K562 (cell line): ENCODE measurements around the gene TRANK1. TPM values are rescaled to one million over a fixed set of nuclear protein-coding genes. Genes with fewer than 3 reads are reported as not detected.
A peak's percentile ranks its signal among the peaks of the same experiment; 100 is the strongest.

Experiments
- BCOR ChIP-seq: fragments of 450-650 bp; IDR thresholded peaks from 2 replicates; pipeline ENCODE4 v1.6.1; 2016
- CEBPG ChIP-seq, 3 experiments: fragments of 200-800 bp in 1 of 3; sonication (Bioruptor generic) in 1 of 3; sonication (generic) in 1 of 3; formaldehyde crosslinking in 1 of 3; IDR thresholded peaks in 2 of 3; conservative IDR thresholded peaks in 1 of 3; 2 replicates each; pipeline versions ENCODE4 v1.6.1 to v1.8.0; 2016 to 2022; ENCODE audit warnings: missing compliant biosample characterization in 2 of 3, missing genetic modification characterization in 2 of 3, mild to moderate bottlenecking in 1 of 3, missing genetic modification reagents in 1 of 3
- CTBP1 ChIP-seq: fragments of 450-650 bp; IDR thresholded peaks from 2 replicates; pipeline ENCODE4 v1.6.1; 2016; ENCODE audit warnings: borderline replicate concordance
- EP400 ChIP-seq: fragments of 450-650 bp; IDR thresholded peaks from 2 replicates; pipeline ENCODE4 v1.6.1; 2017; ENCODE audit warnings: antibody characterized with exemption, mild to moderate bottlenecking, moderate library complexity
- LEF1 ChIP-seq: fragments of 450-650 bp; IDR thresholded peaks from 2 replicates; pipeline ENCODE4 v1.6.1; 2016; ENCODE audit warnings: mild to moderate bottlenecking
- MAFG ChIP-seq: fragments of 450-650 bp; conservative IDR thresholded peaks from 2 replicates; pipeline ENCODE4 v1.6.1; 2016; ENCODE audit warnings: missing genetic modification characterization, missing compliant biosample characterization
- NFIC ChIP-seq: fragments of 450-650 bp; IDR thresholded peaks from 2 replicates; pipeline ENCODE4 v1.6.1; 2017; ENCODE audit warnings: mild to moderate bottlenecking, inconsistent platforms
- NR3C1 ChIP-seq: sonication (generic); formaldehyde crosslinking; IDR thresholded peaks from 2 replicates; pipeline ENCODE4 v1.8.1; 2022; ENCODE audit warnings: missing genetic modification reagents
- NR4A1 ChIP-seq, 2 experiments: fragments of 250-450 bp in 1 of 2; fragments of 450-650 bp in 1 of 2; sonication (Bioruptor Pico) in 1 of 2; IDR thresholded peaks; 2 replicates each; pipeline versions ENCODE4 v1.4.0 to v1.6.1; 2016 to 2020; ENCODE audit warnings: mild to moderate bottlenecking in 2 of 2, missing compliant biosample characterization in 1 of 2, missing genetic modification characterization in 1 of 2, moderate library complexity in 1 of 2
- PHF8 ChIP-seq: fragments of 200-600 bp; sonication (generic); IDR thresholded peaks from 2 replicates; pipeline ENCODE4 v1.6.1; 2012; ENCODE audit warnings: mixed run types, mild to moderate bottlenecking, inconsistent platforms, low read length, moderate library complexity, borderline replicate concordance
- PML ChIP-seq: IDR thresholded peaks from 2 replicates; pipeline ENCODE4 v1.6.1; 2012; ENCODE audit warnings: low read length, inconsistent platforms
- RBM34 ChIP-seq: fragments of 200-400 bp; formaldehyde crosslinking; IDR thresholded peaks from 2 replicates; pipeline ENCODE4 v1.6.1; 2018; ENCODE audit warnings: low read length, borderline replicate concordance; ENCODE audit not compliant: insufficient read depth
- SP1 ChIP-seq: sonication (generic); formaldehyde crosslinking; IDR thresholded peaks from 2 replicates; pipeline ENCODE4 v1.8.1; 2022; ENCODE audit warnings: mild to moderate bottlenecking, missing genetic modification reagents
- TAF9B ChIP-seq: fragments of 450-650 bp; IDR thresholded peaks from 2 replicates; pipeline ENCODE4 v1.6.1; 2018; ENCODE audit warnings: mild to moderate bottlenecking; ENCODE audit not compliant: partially characterized antibody
- TEAD1 ChIP-seq, 2 experiments: fragments of 450-650 bp in 1 of 2; sonication (generic) in 1 of 2; formaldehyde crosslinking; IDR thresholded peaks; 2 replicates each; pipeline versions ENCODE4 v1.4.0 to v1.8.0; 2020 to 2022; ENCODE audit warnings: mild to moderate bottlenecking in 2 of 2, missing genetic modification reagents in 1 of 2
- WHSC1 ChIP-seq: IDR thresholded peaks from one replicate; pipeline ENCODE4 v1.6.1; 2012; ENCODE audit warnings: low read length, control low read depth, inconsistent platforms
- polyA plus RNA-seq, 8 experiments: library from polyadenylated mRNA; depleted of rRNA in 4 of 8; stranded (reverse) in 5 of 8; unstranded in 3 of 8; fragments of >200 nt; fragmentation: Nextera tagmentation in 2 of 8; fragmentation: Illumina TruSeq in 1 of 8; extraction: Ambion mirVana in 2 of 8; extraction: Trizol in 1 of 8; gene quantifications; 2 replicates each; pipeline versions ENCODE4 v1.2.1 to v1.2.3, GENCODE V29; 2011 to 2014; ENCODE audit warnings: inconsistent platforms in 1 of 8, missing spikeins in 1 of 8
- total RNA-seq, 7 experiments: library from RNA; depleted of rRNA in 6 of 7; stranded (reverse); fragments of >200 nt in 6 of 7; fragmentation: Illumina TruSeq in 2 of 7; extraction: Trizol in 2 of 7; gene quantifications; 2 replicates each; pipeline versions ENCODE4 v1.2.1 to v1.2.3, GENCODE V29; 2011 to 2021; ENCODE audit warnings: low replicate concordance in 1 of 7
- TF ChIP-seq, protein P1 (sequence below): sonication (generic); formaldehyde crosslinking; IDR thresholded peaks from 2 replicates; pipeline ENCODE4 v1.4.0; 2020; ENCODE audit warnings: mild to moderate bottlenecking, missing genetic modification reagents
- TF ChIP-seq, protein P2 (sequence below): fragments of 450-650 bp; conservative IDR thresholded peaks from 2 replicates; pipeline ENCODE4 v1.6.1; 2016; ENCODE audit warnings: missing genetic modification characterization, low read depth, mild to moderate bottlenecking, missing compliant biosample characterization, moderate library complexity
- TF ChIP-seq, protein P3 (sequence below): fragments of 250-450 bp; sonication (Bioruptor Pico); IDR thresholded peaks from 2 replicates; pipeline ENCODE4 v1.8.0; 2021; ENCODE audit warnings: moderate library complexity, mild to moderate bottlenecking, inconsistent platforms
- TF ChIP-seq, protein P4 (sequence below): fragments of 250-450 bp; sonication (Bioruptor Pico); IDR thresholded peaks from 2 replicates; pipeline ENCODE4 v1.5.0; 2022; ENCODE audit warnings: mild to moderate bottlenecking

Gene TRANK1
- total and polyA plus RNA-seq, 9 of the 15 experiments (the other 6 are each of a cell fraction or from before 2014, with no cell fraction given) = 0.41 to 5.3 (median 2.1) TPM

DNA sequence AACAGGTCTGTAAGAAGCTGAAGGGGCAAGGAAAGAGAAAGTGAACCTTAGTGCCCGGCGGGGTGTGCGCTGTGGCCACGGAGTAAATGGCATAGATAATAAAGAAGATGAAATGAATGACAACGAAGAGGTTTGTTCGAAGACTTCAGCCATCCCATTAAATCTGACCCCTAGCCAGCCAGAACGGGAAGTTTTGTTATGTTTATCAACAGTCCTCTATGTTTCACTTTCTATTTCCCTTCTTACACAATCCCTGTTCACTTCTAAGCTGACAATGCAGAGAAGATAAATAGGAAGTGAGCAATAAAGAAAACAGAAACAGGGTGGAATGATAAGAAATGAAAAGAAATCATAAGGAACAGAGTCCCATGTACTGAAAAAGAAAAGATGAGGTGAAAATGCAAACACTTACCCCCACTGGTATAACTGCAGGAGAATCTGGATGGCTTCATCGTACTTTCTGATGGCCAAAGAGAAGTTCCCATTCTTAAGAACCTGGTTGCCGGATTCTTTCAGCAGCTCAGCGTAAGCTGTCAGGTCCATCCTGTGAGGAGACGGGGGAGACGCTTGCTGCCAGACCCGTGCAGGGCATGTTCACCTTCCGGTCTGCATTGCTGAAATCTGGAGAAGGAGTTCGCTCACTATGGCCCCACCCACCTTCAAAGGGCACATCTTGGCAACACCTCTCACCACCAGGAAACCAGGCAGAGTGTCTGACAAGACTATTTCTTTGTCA lies 36.8 kb downstream of the TRANK1 start (continued):
- TF ChIP-seq PHF8 (peak; percentile 17; the same call in 1 of the 2 replicates), MAFG (tag) (peak; percentile 33; the same call in 1 of the 2 replicates), LEF1 (peak; percentile 89), NR4A1 (CRISPR knock-in tag; IDR thresholded peaks at IDR 0.05) (no peak), NR4A1 (tag; IDR thresholded peaks at IDR 0.05) (peak; percentile 73; the same call in 1 of the 2 replicates), RBM34 (peak; percentile 20; the same call in 1 of the 2 replicates), TAF9B (peak; percentile 74), NFIC (peak; percentile 10; the same call in 1 of the 2 replicates), TEAD1 (CRISPR knock-in tag; IDR thresholded peaks at IDR 0.05) (peak in 1 of 2 experiments; percentile 9; a peak in 1 of 4 replicates), PML (peak; percentile 25; the same call in 1 of the 2 replicates), NR3C1 (no peak), SP1 (no peak), EP400 (peak; percentile 57), CEBPG (CRISPR knock-in tag; IDR thresholded peaks at IDR 0.05) (peak; percentile 72; the same call in 1 of the 2 replicates), CEBPG (tag; conservative IDR thresholded peaks at IDR 0.05 in 1 of 2, IDR thresholded peaks at IDR 0.05 in 1 of 2) (peak; percentile 94 to 97), BCOR (0 out of 2 replicates have a peak, but pooled peaks have one; percentile 7), WHSC1 (peak; percentile 88), CTBP1 (peak; percentile 30; the same call in 1 of the 2 replicates)
- TF ChIP-seq, protein P1, sequence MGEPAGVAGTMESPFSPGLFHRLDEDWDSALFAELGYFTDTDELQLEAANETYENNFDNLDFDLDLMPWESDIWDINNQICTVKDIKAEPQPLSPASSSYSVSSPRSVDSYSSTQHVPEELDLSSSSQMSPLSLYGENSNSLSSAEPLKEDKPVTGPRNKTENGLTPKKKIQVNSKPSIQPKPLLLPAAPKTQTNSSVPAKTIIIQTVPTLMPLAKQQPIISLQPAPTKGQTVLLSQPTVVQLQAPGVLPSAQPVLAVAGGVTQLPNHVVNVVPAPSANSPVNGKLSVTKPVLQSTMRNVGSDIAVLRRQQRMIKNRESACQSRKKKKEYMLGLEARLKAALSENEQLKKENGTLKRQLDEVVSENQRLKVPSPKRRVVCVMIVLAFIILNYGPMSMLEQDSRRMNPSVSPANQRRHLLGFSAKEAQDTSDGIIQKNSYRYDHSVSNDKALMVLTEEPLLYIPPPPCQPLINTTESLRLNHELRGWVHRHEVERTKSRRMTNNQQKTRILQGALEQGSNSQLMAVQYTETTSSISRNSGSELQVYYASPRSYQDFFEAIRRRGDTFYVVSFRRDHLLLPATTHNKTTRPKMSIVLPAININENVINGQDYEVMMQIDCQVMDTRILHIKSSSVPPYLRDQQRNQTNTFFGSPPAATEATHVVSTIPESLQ = no peak
- TF ChIP-seq, protein P2, sequence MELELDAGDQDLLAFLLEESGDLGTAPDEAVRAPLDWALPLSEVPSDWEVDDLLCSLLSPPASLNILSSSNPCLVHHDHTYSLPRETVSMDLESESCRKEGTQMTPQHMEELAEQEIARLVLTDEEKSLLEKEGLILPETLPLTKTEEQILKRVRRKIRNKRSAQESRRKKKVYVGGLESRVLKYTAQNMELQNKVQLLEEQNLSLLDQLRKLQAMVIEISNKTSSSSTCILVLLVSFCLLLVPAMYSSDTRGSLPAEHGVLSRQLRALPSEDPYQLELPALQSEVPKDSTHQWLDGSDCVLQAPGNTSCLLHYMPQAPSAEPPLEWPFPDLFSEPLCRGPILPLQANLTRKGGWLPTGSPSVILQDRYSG (tag) = peak; percentile 87
- TF ChIP-seq, protein P3, sequence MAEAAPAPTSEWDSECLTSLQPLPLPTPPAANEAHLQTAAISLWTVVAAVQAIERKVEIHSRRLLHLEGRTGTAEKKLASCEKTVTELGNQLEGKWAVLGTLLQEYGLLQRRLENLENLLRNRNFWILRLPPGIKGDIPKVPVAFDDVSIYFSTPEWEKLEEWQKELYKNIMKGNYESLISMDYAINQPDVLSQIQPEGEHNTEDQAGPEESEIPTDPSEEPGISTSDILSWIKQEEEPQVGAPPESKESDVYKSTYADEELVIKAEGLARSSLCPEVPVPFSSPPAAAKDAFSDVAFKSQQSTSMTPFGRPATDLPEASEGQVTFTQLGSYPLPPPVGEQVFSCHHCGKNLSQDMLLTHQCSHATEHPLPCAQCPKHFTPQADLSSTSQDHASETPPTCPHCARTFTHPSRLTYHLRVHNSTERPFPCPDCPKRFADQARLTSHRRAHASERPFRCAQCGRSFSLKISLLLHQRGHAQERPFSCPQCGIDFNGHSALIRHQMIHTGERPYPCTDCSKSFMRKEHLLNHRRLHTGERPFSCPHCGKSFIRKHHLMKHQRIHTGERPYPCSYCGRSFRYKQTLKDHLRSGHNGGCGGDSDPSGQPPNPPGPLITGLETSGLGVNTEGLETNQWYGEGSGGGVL (CRISPR knock-in tag) = no peak
- TF ChIP-seq, protein P4, sequence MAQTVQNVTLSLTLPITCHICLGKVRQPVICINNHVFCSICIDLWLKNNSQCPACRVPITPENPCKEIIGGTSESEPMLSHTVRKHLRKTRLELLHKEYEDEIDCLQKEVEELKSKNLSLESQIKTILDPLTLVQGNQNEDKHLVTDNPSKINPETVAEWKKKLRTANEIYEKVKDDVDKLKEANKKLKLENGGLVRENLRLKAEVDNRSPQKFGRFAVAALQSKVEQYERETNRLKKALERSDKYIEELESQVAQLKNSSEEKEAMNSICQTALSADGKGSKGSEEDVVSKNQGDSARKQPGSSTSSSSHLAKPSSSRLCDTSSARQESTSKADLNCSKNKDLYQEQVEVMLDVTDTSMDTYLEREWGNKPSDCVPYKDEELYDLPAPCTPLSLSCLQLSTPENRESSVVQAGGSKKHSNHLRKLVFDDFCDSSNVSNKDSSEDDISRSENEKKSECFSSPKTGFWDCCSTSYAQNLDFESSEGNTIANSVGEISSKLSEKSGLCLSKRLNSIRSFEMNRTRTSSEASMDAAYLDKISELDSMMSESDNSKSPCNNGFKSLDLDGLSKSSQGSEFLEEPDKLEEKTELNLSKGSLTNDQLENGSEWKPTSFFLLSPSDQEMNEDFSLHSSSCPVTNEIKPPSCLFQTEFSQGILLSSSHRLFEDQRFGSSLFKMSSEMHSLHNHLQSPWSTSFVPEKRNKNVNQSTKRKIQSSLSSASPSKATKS (CRISPR knock-in tag) = no peak
